HepG2 (cell line): ENCODE results near the gene DPYSL3. TPM values are rescaled to one million over a fixed set of nuclear protein-coding genes. Genes with fewer than 3 reads are reported as not detected.

Experiments
- ATAC-seq: fragments of 200-7000 bp; cut with Tn5 transposase; 3 replicates; pipeline ENCODE4 v1.9.1; 2020; ENCODE audit warnings: mild to moderate bottlenecking, moderate library complexity
- BruUV-seq: library from RNA; stranded (reverse); fragments of 400-500 nt; replicated peaks from 2 replicates; lab custom pipeline; 2021; lab: Mats Ljungman, UMichigan
- CTCF ChIA-PET: fragments of 300-600 bp; formaldehyde crosslinking; extraction: SDS; loops from one replicate; lab custom pipeline; 2021; ENCODE audit warnings: low total read pairs, inconsistent platforms, low intra/inter-chr PET ratio; lab: Yijun Ruan, JAX
- POLR2A ChIA-PET: fragments of 350-600 bp; sonication (Branson Sonifier 250); formaldehyde crosslinking; loops from one replicate; lab custom pipeline; 2020; ENCODE audit warnings: antibody characterized with exemption, inconsistent platforms; lab: Yijun Ruan, JAX
- DNase-seq: peaks from one replicate; pipeline ENCODE4 v3.0.0-alpha.2; 2015; ENCODE audit warnings: low spot score
- FAIRE-seq: peaks from 3 replicates; lab custom pipeline; 2011; peaks lifted over from hg19 to GRCh38; lab: Jason Lieb, UNC
- H2AFZ ChIP-seq: one replicate; pipeline ENCODE4 v1.6.1; 2011; ENCODE audit warnings: low read length, inconsistent platforms
- H3K27ac ChIP-seq: fragments of 300-600 bp; 3 replicates; pipeline ENCODE4 v1.8.0; 2011; ENCODE audit warnings: mixed run types, mild to moderate bottlenecking, mixed read lengths, low read length, inconsistent platforms; ENCODE audit not compliant: insufficient read depth; ENCODE audit errors: extremely low read length
- H3K27me3 ChIP-seq, 2 experiments: fragments of 200-600 bp in 1 of 2; 2 replicates in 1 of 2; 3 replicates in 1 of 2; pipeline versions ENCODE4 v1.6.0 to v1.8.0; 2011; ENCODE audit warnings: low read length in 2 of 2, mild to moderate bottlenecking in 2 of 2, moderate library complexity in 2 of 2, inconsistent platforms in 1 of 2; ENCODE audit not compliant: insufficient read depth in 2 of 2, control insufficient read depth in 1 of 2
- H3K36me3 ChIP-seq, 2 experiments: fragments of 200-600 bp in 1 of 2; replicated peaks in 1 of 2; 2 replicates in 1 of 2; 3 replicates in 1 of 2; pipeline versions ENCODE4 v1.5.1 to v1.8.0; 2011; ENCODE audit warnings: low read length in 2 of 2, inconsistent platforms in 1 of 2; ENCODE audit not compliant: insufficient read depth in 2 of 2, control insufficient read depth in 1 of 2
- H3K4me1 ChIP-seq: 2 replicates; pipeline ENCODE4 v1.5.1; 2012; ENCODE audit warnings: low read length, inconsistent platforms; ENCODE audit not compliant: insufficient read depth
- H3K4me2 ChIP-seq: 2 replicates; pipeline ENCODE4 v1.6.0; 2011; ENCODE audit warnings: low read depth, low read length, inconsistent platforms
- H3K4me3 ChIP-seq, 3 experiments: fragments of 200-600 bp in 1 of 3; sonication (generic), shearing (Covaris generic) in 1 of 3; replicated peaks in 1 of 3; 2 replicates each; pipeline ENCODE4 v1.5.1; 2011 to 2016; ENCODE audit warnings: low read length in 3 of 3, inconsistent platforms in 2 of 3, low read depth in 2 of 3, mild to moderate bottlenecking in 2 of 3, control low read depth in 1 of 3, mixed read lengths in 1 of 3; ENCODE audit not compliant: insufficient read depth in 1 of 3
- H3K79me2 ChIP-seq: one replicate; pipeline ENCODE4 v1.6.1; 2011; ENCODE audit warnings: low read length, inconsistent platforms; ENCODE audit not compliant: insufficient read depth
- H3K9ac ChIP-seq: 2 replicates; pipeline ENCODE4 v1.6.0; 2011; ENCODE audit warnings: mild to moderate bottlenecking, low read depth, low read length, inconsistent platforms; ENCODE audit not compliant: insufficient read depth
- H3K9me3 ChIP-seq: 2 replicates; pipeline ENCODE4 v1.5.1; 2012; ENCODE audit warnings: mild to moderate bottlenecking, low read length
- H4K20me1 ChIP-seq: 2 replicates; pipeline ENCODE4 v1.6.0; 2011; ENCODE audit warnings: inconsistent platforms, mild to moderate bottlenecking, low read length, moderate library complexity; ENCODE audit not compliant: insufficient read depth
- CAMTA2 ChIP-seq: sonication (generic); formaldehyde crosslinking; IDR thresholded peaks from 2 replicates; pipeline ENCODE4 v1.4.0; 2020; ENCODE audit warnings: mild to moderate bottlenecking, missing genetic modification reagents, borderline replicate concordance
- CHD4 ChIP-seq: fragments of 200-600 bp; sonication (generic); IDR thresholded peaks from 2 replicates; pipeline ENCODE4 v1.7.0; 2017; ENCODE audit warnings: mild to moderate bottlenecking, low read length, borderline replicate concordance
- GFI1 ChIP-seq: sonication (generic); formaldehyde crosslinking; IDR thresholded peaks from 2 replicates; pipeline ENCODE4 v1.5.0; 2020; ENCODE audit warnings: missing genetic modification reagents, mild to moderate bottlenecking, borderline replicate concordance
- NR3C1 ChIP-seq: sonication (generic); formaldehyde crosslinking; IDR thresholded peaks from 2 replicates; pipeline ENCODE4 v1.4.0; 2020; ENCODE audit warnings: missing genetic modification reagents
- PLRG1 ChIP-seq: fragments of 450-650 bp; conservative IDR thresholded peaks from 2 replicates; pipeline ENCODE4 v1.6.1; 2016
- SKI ChIP-seq: fragments of 450-650 bp; IDR thresholded peaks from one replicate; pipeline ENCODE4 v1.6.1; 2018; ENCODE audit warnings: mild to moderate bottlenecking; ENCODE audit not compliant: partially characterized antibody
- TAF15 ChIP-seq: fragments of 200-400 bp; formaldehyde crosslinking; IDR thresholded peaks from one replicate; pipeline ENCODE4 v1.6.1; 2018; ENCODE audit warnings: mild to moderate bottlenecking, low read depth, low read length; ENCODE audit not compliant: poor library complexity, severe bottlenecking
- ZFX ChIP-seq: sonication (generic); formaldehyde crosslinking; IDR thresholded peaks from 2 replicates; pipeline ENCODE4 v1.4.0; 2020; ENCODE audit warnings: mild to moderate bottlenecking, low read depth, missing genetic modification reagents, moderate library complexity
- ZNF296 ChIP-seq: sonication (generic); formaldehyde crosslinking; conservative IDR thresholded peaks from 2 replicates; pipeline ENCODE4 v1.5.0; 2020; ENCODE audit warnings: mild to moderate bottlenecking, missing genetic modification reagents
- ZNF780A ChIP-seq: sonication (generic); formaldehyde crosslinking; IDR thresholded peaks from 2 replicates; pipeline ENCODE4 v1.8.0; 2022; ENCODE audit warnings: mild to moderate bottlenecking, missing genetic modification reagents, moderate library complexity
- WGBS: methylation state at CpG from one replicate; pipeline ENCODE4 v1.1.6; 2017; ENCODE audit warnings: low lambda C conversion rate; 5-methylcytosine and 5-hydroxymethylcytosine counted together
- in situ Hi-C: cut with HindIII; loops from 2 replicates; pipeline ENCODE4 v1.10.0; 2017; ENCODE audit warnings: low pct_unique_long_range_greater_than_20kb; ENCODE audit not compliant: extremely low pct_ligation_motif_present
- intact Hi-C: fragments of 100-400 bp; cut with micrococcal nuclease; formaldehyde crosslinking; loops from one replicate; pipeline ENCODE4 v1.10.0; 2022; ENCODE audit not compliant: unreplicated experiment
- polyA plus RNA-seq, 8 experiments: library from polyadenylated mRNA; depleted of rRNA in 3 of 8; stranded (reverse) in 7 of 8; unstranded in 1 of 8; fragments of >200 nt; fragmentation: Illumina TruSeq in 4 of 8; extraction: Trizol in 4 of 8; gene quantifications; 2 replicates each; pipeline versions ENCODE4 v1.2.1 to v1.2.3, GENCODE V29; 2011 to 2016; ENCODE audit warnings: low read depth in 4 of 8, missing spikeins in 1 of 8, mixed read lengths in 1 of 8; ENCODE audit not compliant: insufficient read depth in 1 of 8
- total RNA-seq, 5 experiments: library from RNA; depleted of rRNA; stranded (reverse); fragments of >200 nt; fragmentation: Illumina TruSeq; extraction: Trizol; gene quantifications; 2 replicates each; pipeline ENCODE4 v1.2.3, GENCODE V29; 2016; ENCODE audit warnings: low read depth in 1 of 5
- TF ChIP-seq, protein P1 (sequence below), 2 experiments: fragments of 450-650 bp in 1 of 2; sonication (generic) in 1 of 2; formaldehyde crosslinking; IDR thresholded peaks; 2 replicates each; pipeline versions ENCODE4 v1.5.0 to v1.8.0; 2020 to 2022; ENCODE audit warnings: mild to moderate bottlenecking in 1 of 2, missing genetic modification reagents in 1 of 2
- TF ChIP-seq, protein P2 (sequence below): sonication (generic); formaldehyde crosslinking; IDR thresholded peaks from 2 replicates; pipeline ENCODE4 v1.4.0; 2020; ENCODE audit warnings: missing genetic modification reagents
- TF ChIP-seq, protein P3 (sequence below): sonication (generic); formaldehyde crosslinking; IDR thresholded peaks from 2 replicates; pipeline ENCODE4 v1.4.0; 2020; ENCODE audit warnings: mild to moderate bottlenecking, missing genetic modification reagents
- TF ChIP-seq, protein P4 (sequence below): sonication (generic); formaldehyde crosslinking; IDR thresholded peaks from 2 replicates; pipeline ENCODE4 v1.8.1; 2023; ENCODE audit warnings: mild to moderate bottlenecking, moderate library complexity, missing genetic modification reagents
- TF ChIP-seq, protein P5 (sequence below): sonication (generic); formaldehyde crosslinking; IDR thresholded peaks from 2 replicates; pipeline ENCODE4 v1.5.1; 2020; ENCODE audit warnings: mild to moderate bottlenecking, missing genetic modification reagents, borderline replicate concordance

DPYSL3 gene
- total and polyA plus RNA-seq, 2 of the 13 experiments (the other 11 are each of a cell fraction or from before 2014, with no cell fraction given): 0.08 to 0.15 TPM

DNA sequence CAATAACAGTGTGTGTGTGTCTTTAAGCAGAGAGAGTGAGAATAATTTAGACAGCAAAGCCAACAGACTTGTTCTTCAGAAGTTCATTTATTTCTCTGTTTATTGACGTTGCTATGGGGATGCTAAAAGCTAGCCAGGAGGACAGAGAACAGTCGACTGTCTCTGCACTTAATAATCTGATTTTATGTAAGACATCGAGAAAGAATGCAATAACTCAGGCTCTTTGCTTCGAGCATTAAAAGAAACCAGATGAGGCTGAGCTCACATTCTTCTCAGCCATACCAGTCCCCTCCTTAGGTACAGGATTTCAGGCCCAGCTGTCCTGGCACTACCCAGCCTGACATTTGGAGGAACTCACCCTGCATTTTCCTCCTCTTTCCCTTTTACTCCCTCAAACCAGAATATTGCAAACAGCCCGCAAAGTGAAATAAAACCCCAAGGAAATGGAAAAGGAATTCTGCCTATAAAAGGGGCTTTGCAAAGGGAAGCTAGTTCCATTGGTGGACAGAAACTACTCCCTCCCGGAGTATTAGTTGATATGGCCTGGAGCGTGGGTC, 44.5 kb upstream of the DPYSL3 start:
- Histone ChIP-seq H3K9me3 (no peaks in the 10 kb centered on the region), H3K4me1 (no peaks in the 10 kb centered on the region), H4K20me1 (no peaks in the 10 kb centered on the region), H3K27ac (no peak overlapping the region), H3K4me3 (no peak overlapping the region), H3K9ac (no peak overlapping the region), H3K79me2 (no peaks in the 10 kb centered on the region), H2AFZ (no peak overlapping the region), H3K27me3 (peaks cover 0 to 1% of the 10 kb centered on the region in 2 experiments; a peak in 1 of 5 replicates), H3K36me3 (no peaks in the 10 kb centered on the region), H3K4me2 (no peak overlapping the region)
- 25% methylated on average over 7 of the region's 7 CpGs for WGBS
- no TSS peak for BruUV-seq
- in situ Hi-C loops (no loop called here), intact Hi-C loops (no loop called here)
- ATAC-seq: no peak
- CTCF ChIA-PET: no interaction called here
- no peak for FAIRE-seq
- POLR2A ChIA-PET: no interaction called here
- DNase-seq: no peak
- TF ChIP-seq GFI1: no peak
- TF ChIP-seq ZNF780A (CRISPR knock-in tag): no peak
- TF ChIP-seq ZNF296: no peak
- TF ChIP-seq, protein P1, sequence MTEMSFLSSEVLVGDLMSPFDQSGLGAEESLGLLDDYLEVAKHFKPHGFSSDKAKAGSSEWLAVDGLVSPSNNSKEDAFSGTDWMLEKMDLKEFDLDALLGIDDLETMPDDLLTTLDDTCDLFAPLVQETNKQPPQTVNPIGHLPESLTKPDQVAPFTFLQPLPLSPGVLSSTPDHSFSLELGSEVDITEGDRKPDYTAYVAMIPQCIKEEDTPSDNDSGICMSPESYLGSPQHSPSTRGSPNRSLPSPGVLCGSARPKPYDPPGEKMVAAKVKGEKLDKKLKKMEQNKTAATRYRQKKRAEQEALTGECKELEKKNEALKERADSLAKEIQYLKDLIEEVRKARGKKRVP (CRISPR knock-in tag; IDR thresholded peaks at IDR 0.05): no peak
- TF ChIP-seq, protein P2, sequence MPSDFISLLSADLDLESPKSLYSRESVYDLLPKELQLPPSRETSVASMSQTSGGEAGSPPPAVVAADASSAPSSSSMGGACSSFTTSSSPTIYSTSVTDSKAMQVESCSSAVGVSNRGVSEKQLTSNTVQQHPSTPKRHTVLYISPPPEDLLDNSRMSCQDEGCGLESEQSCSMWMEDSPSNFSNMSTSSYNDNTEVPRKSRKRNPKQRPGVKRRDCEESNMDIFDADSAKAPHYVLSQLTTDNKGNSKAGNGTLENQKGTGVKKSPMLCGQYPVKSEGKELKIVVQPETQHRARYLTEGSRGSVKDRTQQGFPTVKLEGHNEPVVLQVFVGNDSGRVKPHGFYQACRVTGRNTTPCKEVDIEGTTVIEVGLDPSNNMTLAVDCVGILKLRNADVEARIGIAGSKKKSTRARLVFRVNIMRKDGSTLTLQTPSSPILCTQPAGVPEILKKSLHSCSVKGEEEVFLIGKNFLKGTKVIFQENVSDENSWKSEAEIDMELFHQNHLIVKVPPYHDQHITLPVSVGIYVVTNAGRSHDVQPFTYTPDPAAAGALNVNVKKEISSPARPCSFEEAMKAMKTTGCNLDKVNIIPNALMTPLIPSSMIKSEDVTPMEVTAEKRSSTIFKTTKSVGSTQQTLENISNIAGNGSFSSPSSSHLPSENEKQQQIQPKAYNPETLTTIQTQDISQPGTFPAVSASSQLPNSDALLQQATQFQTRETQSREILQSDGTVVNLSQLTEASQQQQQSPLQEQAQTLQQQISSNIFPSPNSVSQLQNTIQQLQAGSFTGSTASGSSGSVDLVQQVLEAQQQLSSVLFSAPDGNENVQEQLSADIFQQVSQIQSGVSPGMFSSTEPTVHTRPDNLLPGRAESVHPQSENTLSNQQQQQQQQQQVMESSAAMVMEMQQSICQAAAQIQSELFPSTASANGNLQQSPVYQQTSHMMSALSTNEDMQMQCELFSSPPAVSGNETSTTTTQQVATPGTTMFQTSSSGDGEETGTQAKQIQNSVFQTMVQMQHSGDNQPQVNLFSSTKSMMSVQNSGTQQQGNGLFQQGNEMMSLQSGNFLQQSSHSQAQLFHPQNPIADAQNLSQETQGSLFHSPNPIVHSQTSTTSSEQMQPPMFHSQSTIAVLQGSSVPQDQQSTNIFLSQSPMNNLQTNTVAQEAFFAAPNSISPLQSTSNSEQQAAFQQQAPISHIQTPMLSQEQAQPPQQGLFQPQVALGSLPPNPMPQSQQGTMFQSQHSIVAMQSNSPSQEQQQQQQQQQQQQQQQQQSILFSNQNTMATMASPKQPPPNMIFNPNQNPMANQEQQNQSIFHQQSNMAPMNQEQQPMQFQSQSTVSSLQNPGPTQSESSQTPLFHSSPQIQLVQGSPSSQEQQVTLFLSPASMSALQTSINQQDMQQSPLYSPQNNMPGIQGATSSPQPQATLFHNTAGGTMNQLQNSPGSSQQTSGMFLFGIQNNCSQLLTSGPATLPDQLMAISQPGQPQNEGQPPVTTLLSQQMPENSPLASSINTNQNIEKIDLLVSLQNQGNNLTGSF (CRISPR knock-in tag): no peak
- TF ChIP-seq CHD4: no peak
- no peak for TF ChIP-seq CAMTA2 (CRISPR knock-in tag)
- no peak for TF ChIP-seq SKI
- TF ChIP-seq, protein P3, sequence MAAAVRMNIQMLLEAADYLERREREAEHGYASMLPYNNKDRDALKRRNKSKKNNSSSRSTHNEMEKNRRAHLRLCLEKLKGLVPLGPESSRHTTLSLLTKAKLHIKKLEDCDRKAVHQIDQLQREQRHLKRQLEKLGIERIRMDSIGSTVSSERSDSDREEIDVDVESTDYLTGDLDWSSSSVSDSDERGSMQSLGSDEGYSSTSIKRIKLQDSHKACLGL (CRISPR knock-in tag): no peak
- no peak for TF ChIP-seq ZFX (CRISPR knock-in tag)
- no peak for TF ChIP-seq PLRG1
- no peak for TF ChIP-seq TAF15
- TF ChIP-seq NR3C1: no peak
- TF ChIP-seq, protein P4, sequence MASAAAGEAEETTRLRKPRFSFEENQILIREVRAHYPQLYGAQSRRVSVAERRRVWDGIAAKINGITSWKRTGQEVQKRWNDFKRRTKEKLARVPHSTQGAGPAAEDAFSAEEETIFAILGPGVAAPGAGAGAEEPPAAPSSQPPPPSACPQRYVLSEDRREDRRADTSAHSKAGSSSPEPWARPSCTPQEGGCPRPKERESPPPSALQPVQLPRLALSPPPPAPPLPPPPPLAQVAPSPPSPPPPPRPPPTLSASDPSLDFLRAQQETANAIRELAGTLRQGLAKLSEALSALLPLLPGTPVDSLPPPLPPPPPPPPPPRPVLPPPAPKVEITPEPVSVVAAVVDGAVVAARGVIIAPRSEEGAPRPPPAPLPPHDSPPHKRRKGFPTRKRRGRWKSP (CRISPR knock-in tag): no peak
- TF ChIP-seq, protein P5, sequence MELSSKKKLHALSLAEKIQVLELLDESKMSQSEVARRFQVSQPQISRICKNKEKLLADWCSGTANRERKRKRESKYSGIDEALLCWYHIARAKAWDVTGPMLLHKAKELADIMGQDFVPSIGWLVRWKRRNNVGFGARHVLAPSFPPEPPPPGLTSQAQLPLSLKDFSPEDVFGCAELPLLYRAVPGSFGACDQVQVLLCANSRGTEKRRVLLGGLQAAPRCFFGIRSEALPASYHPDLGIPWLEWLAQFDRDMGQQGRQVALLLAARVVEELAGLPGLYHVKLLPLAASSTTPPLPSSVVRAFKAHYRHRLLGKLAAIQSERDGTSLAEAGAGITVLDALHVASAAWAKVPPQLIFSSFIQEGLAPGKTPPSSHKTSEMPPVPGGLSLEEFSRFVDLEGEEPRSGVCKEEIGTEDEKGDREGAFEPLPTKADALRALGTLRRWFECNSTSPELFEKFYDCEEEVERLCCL: no peak
